Neutrophil (primary cell): ENCODE measurements around the gene MAP2.

Source experiments
- H3K27ac ChIP-seq: fragments of 200-600 bp; sonication (generic); 2 replicates; pipeline ENCODE4 v1.5.1; 2016; ENCODE audit warnings: mild to moderate bottlenecking, moderate library complexity
- H3K27me3 ChIP-seq: fragments of 200-600 bp; sonication (generic); 2 replicates; pipeline ENCODE4 v1.6.0; 2016; ENCODE audit warnings: mild to moderate bottlenecking
- H3K36me3 ChIP-seq: fragments of 200-600 bp; sonication (generic); 2 replicates; pipeline ENCODE4 v1.5.1; 2017
- H3K4me1 ChIP-seq, 2 experiments: fragments of 200-600 bp in 1 of 2; sonication (generic) in 1 of 2; 1 replicate in 1 of 2; 2 replicates in 1 of 2; pipeline versions ENCODE4 v1.5.1 to v1.6.1; 2013 to 2016; ENCODE audit warnings: low read depth in 1 of 2, low read length in 1 of 2, mild to moderate bottlenecking in 1 of 2, moderate library complexity in 1 of 2; ENCODE audit not compliant: control insufficient read depth in 1 of 2, insufficient read depth in 1 of 2
- H3K4me3 ChIP-seq, 2 experiments: fragments of 200-600 bp in 1 of 2; sonication (generic) in 1 of 2; 1 replicate in 1 of 2; 2 replicates in 1 of 2; pipeline ENCODE4 v1.5.1; 2013 to 2016; ENCODE audit warnings: low read depth in 1 of 2, low read length in 1 of 2, mild to moderate bottlenecking in 1 of 2, moderate library complexity in 1 of 2
- H3K9me3 ChIP-seq: fragments of 200-600 bp; sonication (generic); 2 replicates; pipeline ENCODE4 v1.5.1; 2016
- TF ChIP-seq, protein P1 (sequence below): fragments of 200-600 bp; sonication (generic); IDR thresholded peaks from 2 replicates; pipeline ENCODE4 v1.5.1; 2016; ENCODE audit warnings: antibody characterized with exemption

MAP2 gene

DNA sequence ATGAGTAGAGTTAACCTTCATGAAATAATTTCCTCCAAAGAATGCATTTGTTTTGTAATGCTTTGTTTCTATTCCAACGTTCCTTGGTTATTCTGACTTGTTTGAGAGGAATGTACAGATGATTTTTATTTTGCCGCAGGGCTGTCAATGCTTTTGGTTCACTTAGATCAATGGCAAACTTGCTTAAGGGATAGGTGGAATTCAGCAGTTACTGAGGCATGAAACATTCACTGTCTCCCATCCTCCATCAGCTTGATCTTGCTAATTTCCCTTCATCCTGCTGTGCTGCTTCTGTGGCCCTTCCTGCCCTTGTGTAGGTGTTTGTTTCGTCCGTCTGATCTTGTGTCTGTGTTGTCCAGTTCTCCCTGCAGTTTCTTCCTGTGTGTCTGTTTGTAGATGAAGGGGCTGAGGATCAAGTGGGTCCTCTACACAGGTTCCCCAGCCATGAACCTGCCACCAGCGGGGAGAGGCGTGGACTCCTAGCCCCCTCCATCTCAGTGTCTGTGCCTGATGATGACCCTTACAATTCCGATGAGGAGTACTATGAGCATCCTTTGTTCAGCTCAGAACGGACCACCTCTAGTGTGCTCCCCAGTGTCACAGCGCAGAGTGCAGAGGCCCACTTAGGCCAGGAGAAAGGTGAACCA, 263.6 kb downstream of the MAP2 start:
- H3K27me3 ChIP-seq: no peaks in the 10 kb centered on the region
- no peaks in the 10 kb centered on the region for H3K9me3 ChIP-seq
- no peak overlapping the region for H3K27ac ChIP-seq
- H3K36me3 ChIP-seq: no peaks in the 10 kb centered on the region
- no peak overlapping the region for H3K4me3 ChIP-seq
- TF ChIP-seq, protein P1, sequence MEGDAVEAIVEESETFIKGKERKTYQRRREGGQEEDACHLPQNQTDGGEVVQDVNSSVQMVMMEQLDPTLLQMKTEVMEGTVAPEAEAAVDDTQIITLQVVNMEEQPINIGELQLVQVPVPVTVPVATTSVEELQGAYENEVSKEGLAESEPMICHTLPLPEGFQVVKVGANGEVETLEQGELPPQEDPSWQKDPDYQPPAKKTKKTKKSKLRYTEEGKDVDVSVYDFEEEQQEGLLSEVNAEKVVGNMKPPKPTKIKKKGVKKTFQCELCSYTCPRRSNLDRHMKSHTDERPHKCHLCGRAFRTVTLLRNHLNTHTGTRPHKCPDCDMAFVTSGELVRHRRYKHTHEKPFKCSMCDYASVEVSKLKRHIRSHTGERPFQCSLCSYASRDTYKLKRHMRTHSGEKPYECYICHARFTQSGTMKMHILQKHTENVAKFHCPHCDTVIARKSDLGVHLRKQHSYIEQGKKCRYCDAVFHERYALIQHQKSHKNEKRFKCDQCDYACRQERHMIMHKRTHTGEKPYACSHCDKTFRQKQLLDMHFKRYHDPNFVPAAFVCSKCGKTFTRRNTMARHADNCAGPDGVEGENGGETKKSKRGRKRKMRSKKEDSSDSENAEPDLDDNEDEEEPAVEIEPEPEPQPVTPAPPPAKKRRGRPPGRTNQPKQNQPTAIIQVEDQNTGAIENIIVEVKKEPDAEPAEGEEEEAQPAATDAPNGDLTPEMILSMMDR: no peak
- no peaks in the 10 kb centered on the region for H3K4me1 ChIP-seq

DNA sequence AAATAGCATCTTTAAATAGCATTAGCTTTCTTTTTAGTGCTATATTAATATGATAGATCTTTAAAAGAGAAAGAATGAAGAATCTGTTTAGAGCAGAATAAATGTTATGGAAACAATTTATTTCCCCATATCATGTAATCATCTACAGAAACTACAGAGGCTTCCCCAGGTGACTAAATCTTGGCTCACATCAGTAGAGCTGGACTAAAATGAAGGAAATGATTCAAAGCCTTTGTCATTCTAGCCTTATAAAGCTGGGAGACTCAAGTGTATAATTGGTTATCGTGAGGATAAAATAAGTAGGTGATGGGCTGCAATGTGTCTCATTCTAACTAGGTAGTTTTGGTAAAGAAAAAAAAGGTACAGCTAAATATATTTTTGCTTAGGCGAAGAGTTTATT, 264.5 kb downstream of the MAP2 start:
- Histone ChIP-seq H3K4me3 (no peak overlapping the region), H3K27ac (no peak overlapping the region), H3K27me3 (no peaks in the 10 kb centered on the region), H3K4me1 (no peaks in the 10 kb centered on the region), H3K9me3 (no peaks in the 10 kb centered on the region), H3K36me3 (no peaks in the 10 kb centered on the region)
- TF ChIP-seq, protein P1: no peak

DNA sequence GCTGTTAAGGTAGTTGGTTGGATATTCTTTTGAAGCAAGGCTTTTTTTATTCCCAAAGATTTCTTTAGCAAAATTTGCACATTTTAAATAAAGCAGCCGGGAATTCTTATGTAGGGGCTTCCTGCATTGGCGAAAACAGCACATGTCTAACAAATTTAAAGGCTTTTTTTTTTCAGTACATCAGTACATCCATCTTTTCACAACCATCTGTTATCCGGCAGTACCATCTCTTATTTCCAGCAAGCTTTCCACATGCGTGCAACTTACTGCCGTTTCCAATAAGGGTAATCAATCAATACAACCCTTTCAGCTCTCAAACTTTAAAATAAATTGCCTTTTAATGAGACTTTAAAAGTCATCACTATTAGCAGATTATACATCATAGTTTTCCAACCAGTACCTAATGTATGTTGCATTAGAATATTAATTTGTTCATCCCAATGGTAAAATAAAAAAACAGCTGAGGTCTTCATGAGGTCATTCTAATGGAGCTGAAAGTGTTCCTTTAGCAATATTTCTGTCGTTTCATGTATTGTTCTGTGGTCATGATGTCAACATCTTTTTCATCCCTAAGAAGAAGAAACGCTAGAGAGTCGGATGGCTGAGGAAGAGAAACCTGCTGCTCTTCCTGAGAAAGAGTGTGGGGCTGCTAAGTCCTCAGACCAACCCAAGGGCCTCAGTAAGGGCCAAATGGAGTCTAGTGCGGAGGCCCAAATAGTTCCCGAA, 266.3 kb downstream of the MAP2 start:
- H3K4me1 ChIP-seq: no peaks in the 10 kb centered on the region
- no peak overlapping the region for H3K27ac ChIP-seq
- TF ChIP-seq, protein P1: no peak
- no peaks in the 10 kb centered on the region for H3K36me3 ChIP-seq
- no peaks in the 10 kb centered on the region for H3K9me3 ChIP-seq
- no peak overlapping the region for H3K4me3 ChIP-seq
- H3K27me3 ChIP-seq: no peaks in the 10 kb centered on the region

DNA sequence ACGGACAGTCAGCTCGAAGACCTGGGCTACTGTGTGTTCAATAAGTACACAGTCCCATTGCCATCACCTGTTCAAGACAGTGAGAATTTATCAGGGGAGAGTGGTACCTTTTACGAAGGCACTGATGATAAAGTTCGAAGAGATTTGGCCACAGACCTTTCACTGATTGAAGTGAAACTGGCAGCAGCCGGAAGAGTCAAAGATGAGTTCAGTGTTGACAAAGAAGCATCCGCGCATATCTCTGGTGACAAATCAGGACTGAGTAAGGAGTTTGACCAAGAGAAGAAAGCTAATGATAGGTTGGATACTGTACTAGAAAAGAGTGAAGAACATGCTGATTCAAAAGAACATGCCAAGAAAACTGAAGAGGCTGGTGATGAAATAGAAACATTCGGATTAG, 270.9 kb downstream of the MAP2 start:
- no peak overlapping the region for H3K27ac ChIP-seq
- TF ChIP-seq, protein P1: no peak
- no peak overlapping the region for H3K4me3 ChIP-seq
- H3K9me3 ChIP-seq: no peaks in the 10 kb centered on the region
- H3K4me1 ChIP-seq: no peaks in the 10 kb centered on the region
- H3K27me3 ChIP-seq: no peaks in the 10 kb centered on the region
- no peaks in the 10 kb centered on the region for H3K36me3 ChIP-seq

DNA sequence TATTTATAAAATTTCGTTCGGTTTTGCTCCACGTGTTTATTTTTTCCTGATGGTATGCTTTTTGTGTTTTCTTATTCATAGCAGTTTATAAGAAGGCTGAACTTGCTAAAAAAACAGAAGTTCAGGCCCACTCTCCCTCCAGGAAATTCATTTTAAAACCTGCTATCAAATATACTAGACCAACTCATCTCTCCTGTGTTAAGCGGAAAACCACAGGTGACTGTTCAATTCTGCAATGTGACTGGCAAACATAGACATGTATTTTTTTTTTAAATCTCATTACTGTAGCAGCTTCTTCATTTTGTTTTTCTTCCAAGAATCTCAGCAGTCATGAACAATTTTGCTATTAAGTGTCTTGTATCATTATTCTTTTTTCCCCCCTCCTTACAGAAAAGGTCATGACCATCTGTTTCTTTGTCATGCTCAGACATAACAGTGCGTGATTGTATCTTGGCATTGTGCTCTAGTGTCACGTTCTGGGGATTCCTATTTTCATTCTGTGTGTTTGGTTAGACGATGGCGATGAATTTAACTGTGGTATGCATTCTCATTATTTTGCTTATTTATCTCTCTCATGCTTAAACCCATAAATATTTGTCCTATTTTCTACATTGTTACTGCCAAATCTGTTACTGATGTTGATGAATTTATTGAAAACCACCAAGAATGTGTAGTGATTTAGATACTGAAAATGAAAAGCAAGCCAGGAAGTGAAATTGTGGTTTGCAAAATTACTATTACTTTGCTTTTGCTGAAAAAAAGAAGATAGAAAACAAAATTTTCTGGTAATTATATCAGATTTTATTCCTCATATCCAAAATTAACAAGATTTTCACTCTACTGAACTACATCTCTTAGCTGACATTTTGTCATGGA, 273.2 kb downstream of the MAP2 start:
- no peaks in the 10 kb centered on the region for H3K36me3 ChIP-seq
- H3K4me1 ChIP-seq: no peaks in the 10 kb centered on the region
- no peak overlapping the region for H3K27ac ChIP-seq

More for the DNA sequence above, 273.2 kb downstream of the MAP2 start:
- Histone ChIP-seq H3K27me3 (no peaks in the 10 kb centered on the region), H3K9me3 (no peaks in the 10 kb centered on the region), H3K4me3 (no peak overlapping the region)
- TF ChIP-seq, protein P1: no peak
